GM19397 (cell line): ENCODE data around the gene GNB3.
"Not testable (repeated sequence)": the region's sequence is repeated elsewhere in the genome, so short reads cannot be mapped to it uniquely, and the experiment has no call there.

Experiments
- ATAC-seq: cut with Tn5 transposase; IDR thresholded peaks from one replicate; pipeline ENCODE4 v1.9.1; 2021; ENCODE audit warnings: mild to moderate bottlenecking, moderate library complexity; ENCODE audit not compliant: unreplicated experiment

The GNB3 gene

DNA sequence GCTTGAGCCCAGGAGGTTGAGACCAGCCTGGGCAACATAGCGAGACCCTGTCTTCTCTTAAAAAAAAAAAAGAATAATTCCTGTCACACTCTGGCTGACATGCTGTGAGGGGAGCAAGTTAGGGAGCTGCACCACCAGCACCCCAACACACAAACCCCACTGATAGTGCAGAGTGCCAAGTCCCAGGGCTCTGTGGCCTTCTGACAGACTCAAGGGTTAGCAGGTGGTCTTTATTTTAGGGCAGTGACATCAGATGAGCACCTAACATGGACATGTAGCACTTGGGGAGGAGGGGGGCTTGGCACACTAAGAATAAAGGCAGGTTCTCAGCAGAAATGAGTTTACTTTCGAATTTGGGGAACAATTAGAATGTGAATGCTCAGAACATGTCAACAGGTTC lies 18.1 kb downstream of the GNB3 start:
- ATAC-seq = no peak

DNA sequence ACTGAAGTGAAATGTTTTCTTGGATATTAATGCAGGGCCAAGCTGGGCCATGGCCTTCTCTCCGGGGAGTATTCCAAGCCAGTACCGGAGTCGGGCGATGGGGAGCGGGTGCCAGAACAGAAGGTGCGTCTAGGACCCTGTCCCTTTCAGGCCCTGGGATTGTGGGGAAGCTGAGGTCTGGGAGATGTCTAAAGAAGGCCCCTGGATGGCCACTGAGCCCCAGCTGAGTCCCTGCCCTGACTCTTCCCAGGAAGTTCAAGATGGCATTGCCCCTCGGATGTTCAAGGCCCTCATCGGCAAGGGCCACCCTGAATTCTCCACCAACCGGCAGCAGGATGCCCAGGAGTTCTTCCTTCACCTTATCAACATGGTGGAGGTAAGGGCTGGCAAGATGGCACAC lies 19.4 kb downstream of the GNB3 start:
- ATAC-seq = no peak

DNA sequence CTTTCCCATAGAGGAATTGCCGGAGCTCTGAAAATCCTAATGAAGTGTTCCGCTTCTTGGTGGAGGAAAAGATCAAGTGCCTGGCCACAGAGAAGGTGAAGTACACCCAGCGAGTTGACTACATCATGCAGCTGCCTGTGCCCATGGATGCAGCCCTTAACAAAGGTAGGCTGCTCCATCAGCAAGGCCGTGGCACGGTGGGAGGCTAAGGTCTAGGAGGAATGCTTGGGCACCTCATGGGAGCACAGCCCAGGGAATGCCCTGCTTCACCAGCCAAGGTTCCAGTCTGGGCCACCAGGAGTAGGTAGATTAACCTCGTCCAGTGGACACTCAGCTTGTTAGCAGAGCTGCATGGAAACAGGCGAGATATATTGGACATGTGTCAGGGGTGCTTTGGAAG lies 20.2 kb downstream of the GNB3 start:
- ATAC-seq = no peak

DNA sequence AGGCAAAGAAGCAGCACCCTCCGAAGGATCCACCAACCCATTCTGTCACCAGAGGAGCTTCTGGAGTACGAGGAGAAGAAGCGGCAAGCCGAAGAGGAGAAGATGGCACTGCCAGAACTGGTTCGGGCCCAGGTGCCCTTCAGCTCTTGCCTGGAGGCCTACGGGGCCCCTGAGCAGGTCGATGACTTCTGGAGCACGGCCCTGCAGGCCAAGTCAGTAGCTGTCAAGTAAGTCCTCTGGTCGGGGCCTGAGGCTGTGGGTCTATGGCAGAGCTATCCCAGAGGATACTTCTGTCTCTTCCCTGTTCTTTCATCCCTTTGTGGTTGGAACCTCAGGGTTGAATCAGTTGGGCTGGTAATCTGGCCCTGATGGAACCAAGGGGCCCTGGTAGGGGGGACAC lies 20.7 kb downstream of the GNB3 start:
- ATAC-seq = no peak

DNA sequence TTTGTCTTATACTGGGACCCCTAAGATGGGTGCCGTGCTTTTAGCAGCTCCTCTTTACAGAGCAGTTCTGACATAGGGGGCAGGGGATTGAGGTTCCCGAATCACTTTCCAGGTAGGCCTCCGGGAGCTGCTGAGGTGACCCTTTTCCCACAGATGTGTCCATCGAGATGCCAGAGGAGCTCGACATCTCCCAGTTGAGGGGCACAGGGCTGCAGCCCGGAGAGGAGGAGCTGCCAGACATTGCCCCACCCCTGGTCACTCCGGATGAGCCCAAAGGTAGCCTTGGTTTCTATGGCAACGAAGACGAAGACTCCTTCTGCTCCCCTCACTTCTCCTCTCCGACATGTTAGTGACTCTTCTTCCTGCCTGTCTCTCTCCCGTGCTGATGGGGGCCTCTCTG lies 22.3 kb downstream of the GNB3 start:
- ATAC-seq = no peak

DNA sequence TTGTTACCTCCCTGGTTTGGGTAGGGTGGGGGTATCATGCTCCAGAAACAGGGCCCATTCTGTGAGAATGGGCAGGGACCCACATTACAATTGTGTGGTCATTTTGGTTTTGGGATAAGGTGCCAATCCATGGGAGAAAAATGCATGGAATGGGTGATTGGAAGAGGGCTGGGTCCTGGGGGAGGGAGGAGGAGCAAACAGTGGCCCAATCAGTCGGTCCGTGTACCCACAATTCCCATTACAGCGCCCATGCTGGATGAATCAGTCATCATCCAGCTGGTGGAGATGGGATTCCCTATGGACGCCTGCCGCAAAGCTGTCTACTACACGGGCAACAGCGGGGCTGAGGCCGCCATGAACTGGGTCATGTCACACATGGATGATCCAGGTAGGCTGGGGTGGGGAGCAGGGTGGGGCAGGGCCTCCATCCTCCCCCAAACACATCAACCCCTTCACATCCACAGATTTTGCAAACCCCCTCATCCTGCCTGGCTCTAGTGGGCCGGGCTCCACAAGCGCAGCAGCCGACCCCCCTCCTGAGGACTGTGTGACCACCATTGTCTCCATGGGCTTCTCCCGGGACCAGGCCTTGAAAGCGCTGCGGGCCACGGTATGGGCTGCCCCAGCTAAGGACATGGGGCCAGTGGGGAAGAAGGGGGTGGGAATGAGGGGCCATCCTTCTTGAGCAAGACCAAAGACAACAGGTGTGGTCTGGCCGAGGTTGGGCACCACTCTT lies 23.0 kb downstream of the GNB3 start:
- ATAC-seq = no peak

DNA sequence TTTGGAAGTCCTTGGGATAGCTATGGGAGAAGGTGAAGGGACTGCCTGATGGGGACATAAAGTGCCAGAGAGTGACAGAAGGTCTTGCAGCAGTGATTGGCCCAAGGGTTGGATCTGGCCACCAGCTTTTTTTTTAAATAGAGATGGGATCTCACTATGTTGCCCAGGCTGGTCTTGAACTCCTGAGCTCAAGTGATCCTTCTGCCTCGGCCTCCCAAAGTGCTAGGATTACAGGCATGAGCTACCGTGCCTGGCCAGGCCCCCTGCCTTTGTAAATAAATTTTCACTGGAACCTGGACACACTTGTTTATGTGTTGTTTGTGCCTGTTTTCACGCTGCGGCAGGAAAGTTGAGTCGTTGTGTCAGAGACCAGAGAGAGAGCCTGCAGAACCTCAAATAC lies 24.6 kb downstream of the GNB3 start:
- ATAC-seq = not testable (repeated sequence)

DNA sequence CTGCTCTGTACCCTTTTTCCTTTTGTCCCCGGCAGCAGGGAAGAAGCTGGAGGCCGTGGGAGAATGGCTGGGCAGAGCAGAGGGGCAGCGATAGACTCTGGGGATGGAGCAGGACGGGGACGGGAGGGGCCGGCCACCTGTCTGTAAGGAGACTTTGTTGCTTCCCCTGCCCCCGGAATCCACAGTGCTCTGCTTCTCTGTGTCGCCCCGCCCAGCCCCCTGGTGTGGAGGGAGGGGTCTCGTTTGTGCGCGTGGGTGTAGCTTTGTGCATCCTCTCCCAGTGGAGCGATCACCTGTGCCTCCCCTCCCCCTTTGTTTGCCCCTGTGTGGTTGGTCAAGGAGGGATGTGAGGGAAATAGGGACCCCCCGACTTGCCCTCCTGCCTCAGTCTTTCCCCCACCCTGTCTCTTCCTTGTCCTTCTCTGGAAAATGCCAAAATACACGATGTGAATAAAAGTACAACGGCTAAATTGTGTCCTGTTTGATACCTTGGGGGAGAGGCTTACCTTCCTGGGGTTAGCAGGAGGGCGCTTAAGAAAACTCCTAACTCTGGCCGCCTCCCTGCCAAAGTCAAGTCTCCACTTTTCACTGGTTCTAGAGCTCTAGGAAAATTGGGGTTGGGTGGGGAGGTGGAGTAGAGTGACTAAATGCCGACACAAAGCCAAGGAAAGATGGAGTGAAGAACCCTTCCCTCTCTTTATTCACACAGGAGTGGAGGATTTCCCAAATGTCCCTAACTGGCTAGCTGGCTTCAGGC lies 25.6 kb downstream of the GNB3 start:
- ATAC-seq = no peak

DNA sequence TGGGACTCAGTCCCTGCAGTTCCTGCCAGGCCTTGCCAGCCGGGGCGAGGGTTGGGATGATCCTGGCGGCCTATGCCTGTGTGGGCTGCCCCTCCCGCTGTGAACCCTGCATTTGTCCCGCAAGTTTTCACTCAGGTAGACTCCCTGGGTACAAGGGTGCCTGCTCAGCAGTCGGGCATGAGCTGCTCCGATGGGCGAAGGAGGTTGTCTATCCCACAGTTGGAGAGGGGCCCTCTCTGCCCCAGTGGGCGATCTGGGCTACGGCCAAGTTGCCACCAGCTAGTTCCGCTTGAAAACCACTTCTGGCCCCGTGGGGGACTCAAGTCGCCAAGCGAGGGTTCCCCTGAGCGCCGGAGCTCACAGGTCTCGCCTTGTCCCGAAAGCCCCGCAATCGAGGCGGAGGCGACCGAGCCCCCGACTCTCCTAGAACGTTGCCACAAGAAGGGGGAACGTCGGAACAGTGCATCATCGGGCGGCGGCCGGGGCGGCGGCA lies 26.2 kb downstream of the GNB3 start:
- ATAC-seq = peak; percentile 19

DNA sequence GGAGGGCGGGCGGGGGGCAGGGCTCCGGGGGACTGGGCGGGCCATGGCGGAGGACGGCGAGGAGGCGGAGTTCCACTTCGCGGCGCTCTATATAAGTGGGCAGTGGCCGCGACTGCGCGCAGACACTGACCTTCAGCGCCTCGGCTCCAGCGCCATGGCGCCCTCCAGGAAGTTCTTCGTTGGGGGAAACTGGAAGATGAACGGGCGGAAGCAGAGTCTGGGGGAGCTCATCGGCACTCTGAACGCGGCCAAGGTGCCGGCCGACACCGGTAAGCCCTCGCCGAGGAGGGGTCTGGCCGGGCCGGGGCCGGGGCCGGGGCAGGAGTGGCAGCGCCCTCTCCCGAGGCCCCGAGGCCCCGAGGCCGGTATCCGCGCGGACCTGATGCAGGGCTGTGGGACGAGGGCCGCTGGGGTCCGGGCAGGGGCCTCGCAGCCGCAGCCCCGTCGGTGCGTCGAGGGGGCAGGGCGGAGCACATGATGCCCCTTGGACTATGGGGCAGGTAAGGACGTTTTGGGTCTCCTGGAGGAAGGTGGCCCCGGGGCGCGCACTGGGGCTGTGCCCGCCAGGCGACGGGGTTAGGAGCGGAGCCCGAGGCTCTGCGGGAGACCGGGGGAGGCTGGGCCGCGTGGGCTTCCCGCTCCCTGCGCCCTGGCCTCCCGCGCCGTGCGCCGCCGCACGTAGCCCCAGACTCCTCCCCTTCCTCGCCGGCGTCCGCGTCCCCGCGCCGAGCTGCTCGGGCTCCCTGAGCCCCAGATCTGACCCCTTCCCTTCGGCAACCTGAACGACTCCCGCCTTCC lies 26.9 kb downstream of the GNB3 start, which contains the start of gene TPI1:
Gene TPI1 (plus strand): TSS at position 119 of the 798 bp plus-strand sequence. CDS start 36 bp downstream, at position 155.
- ATAC-seq = peak; percentile 52

DNA sequence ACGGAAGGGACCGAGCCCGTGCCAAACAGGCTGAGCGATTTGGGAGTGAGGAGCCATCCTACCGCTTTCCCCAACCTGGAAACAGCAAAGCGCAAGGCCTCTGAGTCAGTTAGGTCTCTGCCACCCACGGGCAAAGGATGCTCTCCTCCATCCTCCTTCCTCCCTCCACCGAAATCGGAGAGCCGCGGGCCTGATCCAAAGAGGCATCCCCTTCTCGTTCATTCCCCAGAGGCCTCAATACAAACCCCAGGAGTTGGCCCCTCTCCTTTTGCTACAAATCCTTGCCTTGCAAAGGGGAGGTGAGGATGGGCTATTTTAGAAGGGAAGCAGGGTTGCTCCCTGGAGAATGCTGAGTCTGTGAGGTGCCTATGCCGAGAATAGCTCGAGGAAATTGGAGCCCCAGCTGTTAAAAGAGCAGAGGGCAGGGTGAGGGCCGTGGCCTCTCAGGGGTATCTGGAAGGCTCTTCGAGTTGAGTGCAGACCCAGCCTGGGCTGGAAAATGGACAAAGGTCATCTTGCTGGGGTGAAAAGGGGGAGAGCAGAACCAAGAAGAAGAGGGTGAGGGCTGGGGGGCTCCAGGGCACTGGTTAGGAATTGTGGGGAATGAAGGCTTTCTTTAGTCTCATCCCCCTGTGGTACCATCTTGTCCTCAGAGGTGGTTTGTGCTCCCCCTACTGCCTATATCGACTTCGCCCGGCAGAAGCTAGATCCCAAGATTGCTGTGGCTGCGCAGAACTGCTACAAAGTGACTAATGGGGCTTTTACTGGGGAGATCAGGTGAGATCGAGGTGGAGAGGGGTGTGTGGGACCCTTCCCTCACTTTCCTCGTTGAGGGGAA lies 27.7 kb downstream of the GNB3 start:
- no peak for ATAC-seq

DNA sequence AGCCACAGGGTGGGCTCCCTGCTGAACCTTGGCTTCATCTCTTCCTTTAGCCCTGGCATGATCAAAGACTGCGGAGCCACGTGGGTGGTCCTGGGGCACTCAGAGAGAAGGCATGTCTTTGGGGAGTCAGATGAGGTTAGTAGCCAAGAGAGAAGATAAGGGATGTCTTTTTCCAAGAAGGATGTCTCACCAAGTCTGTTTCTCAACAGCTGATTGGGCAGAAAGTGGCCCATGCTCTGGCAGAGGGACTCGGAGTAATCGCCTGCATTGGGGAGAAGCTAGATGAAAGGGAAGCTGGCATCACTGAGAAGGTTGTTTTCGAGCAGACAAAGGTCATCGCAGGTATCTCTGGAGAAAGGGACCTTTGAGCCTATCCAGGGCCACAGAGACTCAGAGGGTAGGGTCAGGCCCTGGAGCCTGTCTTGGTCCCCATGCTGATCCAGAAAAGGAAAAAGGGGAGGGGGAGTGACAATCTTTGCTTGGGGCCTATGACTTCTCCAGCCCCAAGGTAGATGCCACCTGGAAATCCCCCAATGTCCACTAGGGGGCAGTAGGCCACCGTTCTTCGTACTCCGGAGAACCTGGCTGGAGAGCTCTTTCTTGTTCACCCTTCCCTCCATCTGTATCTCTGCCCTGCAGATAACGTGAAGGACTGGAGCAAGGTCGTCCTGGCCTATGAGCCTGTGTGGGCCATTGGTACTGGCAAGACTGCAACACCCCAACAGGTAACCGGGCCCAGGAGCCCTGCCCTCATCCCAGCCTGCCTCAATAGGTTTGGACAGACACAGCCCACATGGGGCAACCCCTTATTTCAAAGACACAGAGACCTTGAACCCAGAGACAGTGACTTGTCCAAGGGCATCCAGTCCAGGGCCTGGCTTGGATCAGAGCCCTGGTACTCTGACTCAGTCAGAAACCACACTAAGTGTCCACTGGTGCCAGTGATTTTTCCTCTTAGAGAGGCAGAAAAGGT lies 28.6 kb downstream of the GNB3 start:
- ATAC-seq = no peak

DNA sequence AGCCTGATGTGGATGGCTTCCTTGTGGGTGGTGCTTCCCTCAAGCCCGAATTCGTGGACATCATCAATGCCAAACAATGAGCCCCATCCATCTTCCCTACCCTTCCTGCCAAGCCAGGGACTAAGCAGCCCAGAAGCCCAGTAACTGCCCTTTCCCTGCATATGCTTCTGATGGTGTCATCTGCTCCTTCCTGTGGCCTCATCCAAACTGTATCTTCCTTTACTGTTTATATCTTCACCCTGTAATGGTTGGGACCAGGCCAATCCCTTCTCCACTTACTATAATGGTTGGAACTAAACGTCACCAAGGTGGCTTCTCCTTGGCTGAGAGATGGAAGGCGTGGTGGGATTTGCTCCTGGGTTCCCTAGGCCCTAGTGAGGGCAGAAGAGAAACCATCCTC lies 29.6 kb downstream of the GNB3 start:
- ATAC-seq = not testable (repeated sequence)

DNA sequence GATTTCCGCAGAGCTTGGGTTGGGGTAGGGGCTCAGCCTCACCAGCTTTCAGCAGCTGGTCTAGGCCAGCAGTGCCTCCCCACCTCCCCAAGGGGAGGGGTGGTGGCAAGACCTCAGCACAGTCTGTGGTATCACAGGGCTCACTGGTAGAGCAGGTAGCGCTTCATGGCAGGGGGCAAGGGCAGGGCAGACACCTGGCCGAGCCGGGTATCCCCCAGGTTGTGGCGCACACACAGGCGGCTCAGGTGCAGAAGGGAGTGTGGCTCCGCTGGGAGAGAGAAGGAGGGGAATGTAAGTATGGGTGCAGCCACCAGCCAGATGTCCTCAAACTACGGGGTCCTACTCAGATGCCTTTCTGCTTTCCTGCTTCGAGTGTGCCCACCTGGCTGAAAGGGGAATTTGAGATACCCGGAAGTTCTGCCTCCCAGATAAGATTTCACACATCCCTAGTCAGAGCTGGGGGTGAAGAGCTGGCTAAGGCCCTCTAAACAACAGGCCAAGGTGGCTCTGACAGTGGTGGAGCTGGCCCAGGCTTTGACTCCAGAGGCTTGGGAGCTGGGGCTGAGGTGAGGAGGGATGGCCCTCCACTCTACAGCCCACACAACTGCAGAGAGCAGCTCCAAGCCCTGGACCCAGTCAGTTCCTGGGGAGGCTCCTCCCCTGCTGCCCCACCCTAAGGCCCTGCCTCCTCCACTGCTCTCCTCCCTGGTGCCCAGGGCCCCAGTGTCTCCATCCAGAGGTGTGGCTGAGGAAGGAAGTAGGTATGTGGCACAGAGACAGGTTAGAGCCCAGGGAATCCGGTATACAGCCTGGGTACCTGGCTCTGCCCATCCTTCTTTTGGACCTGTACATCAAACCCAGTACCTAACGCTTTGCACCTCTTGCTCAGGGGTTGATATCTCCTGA lies 30.6 kb downstream of the GNB3 start:
- ATAC-seq = no peak

DNA sequence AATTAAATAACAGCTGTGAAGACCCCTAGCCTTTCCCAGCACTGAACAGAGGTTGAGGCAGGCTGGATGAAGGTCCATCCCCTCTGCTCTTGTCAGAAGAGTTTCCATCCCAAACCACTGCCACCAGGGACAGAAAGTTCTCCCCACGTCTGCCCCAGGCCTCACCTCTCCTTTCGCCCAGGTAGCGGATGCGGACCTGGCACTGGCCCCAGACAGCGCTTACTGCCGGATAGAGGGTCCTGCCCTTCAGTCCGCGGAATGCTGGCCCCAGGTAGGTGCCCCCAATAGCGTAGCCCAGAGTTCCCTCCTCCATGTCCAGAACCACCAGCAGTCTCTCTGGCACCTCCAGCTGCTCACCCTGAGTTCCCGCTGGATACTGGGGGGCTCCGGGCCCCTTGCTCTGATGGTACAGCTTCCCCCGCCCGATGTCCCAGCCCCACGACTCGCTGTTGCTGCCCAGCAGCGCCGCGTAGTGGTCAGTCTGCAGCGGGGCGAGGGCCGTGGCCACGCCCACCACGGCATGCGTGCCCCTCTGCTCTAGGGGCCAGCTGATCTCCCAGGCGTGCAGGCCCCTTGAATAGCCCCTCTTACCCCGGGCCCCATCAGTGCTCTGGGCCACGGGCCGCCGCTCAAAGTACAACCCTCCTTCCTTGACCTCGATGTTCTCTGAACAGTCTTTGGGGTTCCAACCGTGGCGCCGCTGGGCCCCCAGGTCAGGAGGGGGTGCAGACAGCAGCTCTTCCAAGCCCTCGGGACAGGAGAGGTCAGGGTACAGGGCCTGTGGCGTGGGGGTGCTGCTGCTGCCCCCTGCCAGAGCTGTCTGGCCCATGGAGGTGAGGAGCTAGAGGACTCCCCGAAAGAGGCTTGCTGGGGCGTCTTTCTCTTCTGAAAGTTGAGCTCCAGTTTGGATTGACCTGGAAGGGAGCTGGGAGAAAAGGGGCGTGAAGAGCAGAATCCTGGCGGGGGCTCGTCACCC lies 31.6 kb downstream of the GNB3 start:
- ATAC-seq = peak; percentile 31

DNA sequence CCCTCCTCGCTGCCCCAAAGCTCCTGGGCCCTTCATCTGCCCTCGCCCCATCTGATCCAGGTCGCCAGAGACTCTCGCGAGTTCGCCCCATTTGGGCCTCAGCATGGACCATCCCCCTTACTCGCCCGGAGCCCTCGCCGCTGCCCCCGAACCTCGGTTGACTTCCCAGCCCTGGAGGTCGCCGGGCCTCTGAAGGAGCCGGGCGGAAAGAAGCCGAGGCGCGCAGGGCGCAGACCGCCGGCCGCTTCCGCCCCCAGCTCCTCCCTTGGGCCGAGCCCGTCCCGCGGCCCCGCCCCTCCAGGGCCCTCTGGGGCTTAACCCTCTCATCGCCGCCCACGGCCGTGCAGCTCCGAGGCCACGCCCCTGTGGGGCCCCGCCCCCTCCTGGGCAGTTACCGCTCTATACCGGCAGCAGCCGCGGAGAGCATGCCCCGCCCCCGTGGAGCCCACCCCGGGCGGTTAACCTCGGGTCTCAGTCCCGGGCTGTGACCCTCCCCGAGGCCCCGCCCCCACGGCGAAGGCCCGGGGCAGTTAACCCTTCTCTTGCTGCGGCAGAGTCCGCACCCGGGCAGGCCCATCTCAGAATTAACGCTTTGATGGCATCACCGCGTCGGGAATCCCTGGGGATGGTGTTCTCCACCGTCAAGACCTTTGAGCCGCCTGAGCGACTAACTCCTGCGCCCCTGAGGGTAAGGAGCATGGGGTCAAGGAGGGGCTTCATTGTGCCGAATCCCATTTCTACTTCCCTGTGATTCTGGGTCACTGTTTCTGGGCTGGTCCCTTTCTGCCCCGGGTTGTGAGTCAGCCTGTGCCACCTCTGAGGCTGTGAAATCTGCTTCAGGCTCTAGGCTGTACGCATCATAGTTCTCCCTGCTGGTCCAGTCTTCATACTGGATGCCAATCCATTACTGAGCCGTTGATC lies 32.6 kb downstream of the GNB3 start, which contains the start of gene SPSB2:
Gene SPSB2 (minus strand): TSS at position 210 of the 921 bp plus-strand sequence. CDS start 402 bp downstream, outside the sequence.
- peak; percentile 77 for ATAC-seq
